K562 (cell line): ENCODE measurements around the gene GRIA4. TPM values are rescaled to one million over a fixed set of nuclear protein-coding genes. Genes with fewer than 3 reads are reported as not detected.

ENCODE experiments used
- ATAC-seq: fragments of 200-7000 bp; cut with Tn5 transposase; 3 replicates; pipeline ENCODE4 v1.9.1; 2020; ENCODE audit warnings: moderate library complexity
- BruUV-seq: library from RNA; stranded (reverse); fragments of 400-500 nt; replicated peaks from 2 replicates; lab custom pipeline; 2021; lab: Mats Ljungman, UMichigan
- CTCF ChIA-PET: fragments of 300-600 bp; formaldehyde crosslinking; extraction: SDS; loops from one replicate; lab custom pipeline; 2021; ENCODE audit warnings: low intra/inter-chr PET ratio; lab: Yijun Ruan, JAX
- POLR2A ChIA-PET: fragments of 300-600, 350-650 bp; sonication (Branson Sonifier 250); formaldehyde crosslinking; extraction: SDS; loops from one replicate; lab custom pipeline; 2021; ENCODE audit warnings: antibody characterized with exemption, inconsistent platforms; lab: Yijun Ruan, JAX
- DNase-seq, 4 experiments: peaks; one replicate each; pipeline versions ENCODE4 v3.0.0 to v3.0.0-alpha.2; 2011 to 2018; ENCODE audit warnings: low spot score in 3 of 4, mixed read lengths in 3 of 4; ENCODE audit errors: extremely low read depth in 1 of 4
- FAIRE-seq: peaks from 2 replicates; lab custom pipeline; 2011; peaks lifted over from hg19 to GRCh38; lab: Jason Lieb, UNC
- H2AFZ ChIP-seq: 2 replicates; pipeline ENCODE4 v1.6.0; 2011; ENCODE audit warnings: low read depth, low read length, control low read depth, inconsistent platforms
- H3K27ac ChIP-seq: fragments of 200-600 bp; 3 replicates; pipeline ENCODE4 v1.8.0; 2011; ENCODE audit warnings: low read depth, mild to moderate bottlenecking, control low read depth, inconsistent platforms, low read length, moderate library complexity, mixed read lengths; ENCODE audit errors: extremely low read depth
- H3K27me3 ChIP-seq, 2 experiments: fragments of 300-600 bp in 1 of 2; 2 replicates in 1 of 2; 3 replicates in 1 of 2; pipeline versions ENCODE4 v1.6.0 to v1.8.0; 2011; ENCODE audit warnings: inconsistent platforms in 2 of 2, low read length in 2 of 2, mild to moderate bottlenecking in 1 of 2, mixed read lengths in 1 of 2, moderate library complexity in 1 of 2; ENCODE audit not compliant: control insufficient read depth in 2 of 2, insufficient read depth in 2 of 2
- H3K36me3 ChIP-seq: fragments of 300-600 bp; 3 replicates; pipeline ENCODE4 v1.8.0; 2011; ENCODE audit warnings: mild to moderate bottlenecking, low read length, inconsistent platforms; ENCODE audit not compliant: control insufficient read depth, insufficient read depth
- H3K4me1 ChIP-seq, 2 experiments: fragments of 200-600 bp in 1 of 2; replicated peaks in 1 of 2; 2 replicates in 1 of 2; 3 replicates in 1 of 2; pipeline versions ENCODE4 v1.5.1 to v1.8.0; 2011; ENCODE audit warnings: inconsistent platforms in 2 of 2, low read length in 2 of 2, mild to moderate bottlenecking in 1 of 2, mixed read lengths in 1 of 2, moderate library complexity in 1 of 2; ENCODE audit not compliant: control insufficient read depth in 2 of 2, insufficient read depth in 2 of 2
- H3K4me2 ChIP-seq: 2 replicates; pipeline ENCODE4 v1.6.1; 2011; ENCODE audit warnings: low read length, control low read depth, inconsistent platforms, mixed read lengths; ENCODE audit not compliant: insufficient read depth
- H3K4me3 ChIP-seq: fragments of 200-600 bp; sonication (generic), shearing (Covaris generic); 2 replicates; pipeline ENCODE4 v1.5.1; 2016; ENCODE audit warnings: control low read depth, inconsistent platforms
- H3K79me2 ChIP-seq: fragments of 200-600 bp; 3 replicates; pipeline ENCODE4 v1.8.0; 2011; ENCODE audit warnings: low read length, inconsistent platforms; ENCODE audit not compliant: control insufficient read depth, insufficient read depth
- H3K9ac ChIP-seq, 2 experiments: 2 replicates each; pipeline versions ENCODE4 v1.6.0 to v1.6.1; 2011; ENCODE audit warnings: low read depth in 2 of 2, low read length in 2 of 2, control low read depth in 1 of 2, inconsistent platforms in 1 of 2, mild to moderate bottlenecking in 1 of 2, mixed read lengths in 1 of 2; ENCODE audit not compliant: insufficient read depth in 1 of 2
- H3K9me1 ChIP-seq: one replicate; pipeline ENCODE4 v1.6.0; 2011; ENCODE audit warnings: inconsistent platforms, mild to moderate bottlenecking, low read length, moderate library complexity; ENCODE audit not compliant: control insufficient read depth, insufficient read depth
- H3K9me3 ChIP-seq: replicated peaks from 2 replicates; pipeline ENCODE4 v1.5.1; 2011; ENCODE audit warnings: low read depth, low read length, inconsistent platforms; ENCODE audit not compliant: control insufficient read depth, insufficient read depth
- H4K20me1 ChIP-seq: replicated peaks from 2 replicates; pipeline ENCODE4 v1.6.1; 2011; ENCODE audit warnings: low read length, inconsistent platforms, mixed read lengths; ENCODE audit not compliant: control insufficient read depth, insufficient read depth
- CBX1 ChIP-seq: sonication (generic); IDR thresholded peaks from 2 replicates; pipeline ENCODE4 v1.6.1; 2016; ENCODE audit warnings: antibody characterized with exemption, low read depth, mild to moderate bottlenecking
- CREB3 ChIP-seq: fragments of 450-650 bp; conservative IDR thresholded peaks from 2 replicates; pipeline ENCODE4 v1.6.1; 2016; ENCODE audit warnings: missing genetic modification characterization, low read depth, mild to moderate bottlenecking, missing compliant biosample characterization, moderate library complexity
- E2F8 ChIP-seq: fragments of 450-650 bp; IDR thresholded peaks from 2 replicates; pipeline ENCODE4 v1.7.1; 2018; ENCODE audit warnings: mild to moderate bottlenecking, low read depth; ENCODE audit not compliant: partially characterized antibody
- FOS ChIP-seq: IDR thresholded peaks from 3 replicates; pipeline ENCODE4 v1.6.1; 2011; ENCODE audit not compliant: insufficient read length; ENCODE audit errors: extremely low read depth
- HNRNPK ChIP-seq: fragments of 200-400 bp; formaldehyde crosslinking; IDR thresholded peaks from one replicate; pipeline ENCODE4 v1.6.1; 2018; ENCODE audit warnings: mild to moderate bottlenecking, low read depth, low read length; ENCODE audit not compliant: poor library complexity, severe bottlenecking
- KDM1A ChIP-seq, 2 experiments: fragments of 450-650 bp; IDR thresholded peaks; 2 replicates each; pipeline ENCODE4 v1.6.1; 2016; ENCODE audit warnings: mild to moderate bottlenecking in 2 of 2
- MECOM ChIP-seq: fragments of 250-450 bp; sonication (Bioruptor Pico); IDR thresholded peaks from 2 replicates; pipeline ENCODE4 v1.8.0; 2022; ENCODE audit warnings: inconsistent platforms
- NELFE ChIP-seq: IDR thresholded peaks from 2 replicates; pipeline ENCODE4 v1.6.1; 2011; ENCODE audit warnings: mild to moderate bottlenecking; ENCODE audit not compliant: insufficient read depth, insufficient read length
- RBBP5 ChIP-seq: fragments of 200-600 bp; sonication (generic); IDR thresholded peaks from 2 replicates; pipeline ENCODE4 v1.6.1; 2012; ENCODE audit warnings: borderline replicate concordance, mild to moderate bottlenecking, low read length, control low read depth, inconsistent platforms; ENCODE audit not compliant: insufficient read depth, poor library complexity, severe bottlenecking
- SMARCB1 ChIP-seq: IDR thresholded peaks from 2 replicates; pipeline ENCODE4 v1.6.1; 2011; ENCODE audit warnings: improper control_type of control experiment, low read depth; ENCODE audit not compliant: insufficient read length
- USF1 ChIP-seq: sonication (generic); formaldehyde crosslinking; IDR thresholded peaks from 2 replicates; pipeline ENCODE4 v1.9.0; 2022; ENCODE audit warnings: mild to moderate bottlenecking, missing genetic modification reagents
- ZC3H4 ChIP-seq: sonication (generic); formaldehyde crosslinking; IDR thresholded peaks from 2 replicates; pipeline ENCODE4 v1.9.0; 2021; ENCODE audit warnings: missing genetic modification reagents, borderline replicate concordance
- ZNF23 ChIP-seq: fragments of 250-450 bp; sonication (Bioruptor Pico); IDR thresholded peaks from 2 replicates; pipeline ENCODE4 v1.4.0; 2020; ENCODE audit warnings: mild to moderate bottlenecking
- ZNF277 ChIP-seq: fragments of 250-450 bp; sonication (Bioruptor Pico); IDR thresholded peaks from 2 replicates; pipeline ENCODE4 v1.8.0; 2022; ENCODE audit warnings: inconsistent platforms, mild to moderate bottlenecking, moderate library complexity, borderline replicate concordance
- ZNF75A ChIP-seq: fragments of 450-650 bp; formaldehyde crosslinking; IDR thresholded peaks from 2 replicates; pipeline ENCODE4 v1.4.0; 2020; ENCODE audit warnings: mild to moderate bottlenecking
- ZNF766 ChIP-seq: fragments of 200-800 bp; sonication (Bioruptor generic); conservative IDR thresholded peaks from 2 replicates; pipeline ENCODE4 v1.6.1; 2016; ENCODE audit warnings: missing genetic modification characterization, missing compliant biosample characterization
- ZNF778 ChIP-seq: fragments of 450-650 bp; formaldehyde crosslinking; IDR thresholded peaks from 2 replicates; pipeline ENCODE4 v1.4.0; 2020; ENCODE audit warnings: mild to moderate bottlenecking, moderate library complexity
- WGBS: fragments of 100-300 bp; shearing (Covaris generic); methylation state at CpG from one replicate; pipeline ENCODE4 v1.1.6; 2016; ENCODE audit warnings: low coverage, mixed read lengths; ENCODE audit not compliant: insufficient coverage; ENCODE audit errors: missing lambda C conversion rate; 5-methylcytosine and 5-hydroxymethylcytosine counted together
- in situ Hi-C: fragments of 300-500 bp; cut with MboI; formaldehyde crosslinking; loops from 4 replicates; pipeline ENCODE4 v1.15.0; 2018; ENCODE audit warnings: inconsistent platforms, mixed read lengths
- intact Hi-C: fragments of 100-400 bp; cut with micrococcal nuclease; formaldehyde crosslinking; loops from 2 replicates; pipeline ENCODE4 v1.14.2; 2022
- polyA plus RNA-seq, 8 experiments: library from polyadenylated mRNA; depleted of rRNA in 4 of 8; stranded (reverse) in 5 of 8; unstranded in 3 of 8; fragments of >200 nt; fragmentation: Nextera tagmentation in 2 of 8; fragmentation: Illumina TruSeq in 1 of 8; extraction: Ambion mirVana in 2 of 8; extraction: Trizol in 1 of 8; gene quantifications; 2 replicates each; pipeline versions ENCODE4 v1.2.1 to v1.2.3, GENCODE V29; 2011 to 2014; ENCODE audit warnings: inconsistent platforms in 1 of 8, missing spikeins in 1 of 8
- total RNA-seq, 7 experiments: library from RNA; depleted of rRNA in 6 of 7; stranded (reverse); fragments of >200 nt in 6 of 7; fragmentation: Illumina TruSeq in 2 of 7; extraction: Trizol in 2 of 7; gene quantifications; 2 replicates each; pipeline versions ENCODE4 v1.2.1 to v1.2.3, GENCODE V29; 2011 to 2021; ENCODE audit warnings: low replicate concordance in 1 of 7

GRIA4 gene
- total and polyA plus RNA-seq, 9 of the 15 experiments (the other 6 are each of a cell fraction or from before 2014, with no cell fraction given), result not detected

- BruUV-seq, result no TSS peak
- no peaks in the 10 kb centered on the region for H3K4me1 ChIP-seq
- H3K9me3 ChIP-seq, result no peaks in the 10 kb centered on the region; the same call in 1 of the 2 replicates
- no peaks in the 10 kb centered on the region for H3K27me3 ChIP-seq
- H3K4me2 ChIP-seq, result no peak overlapping the region
- no peaks in the 10 kb centered on the region for H3K36me3 ChIP-seq
- WGBS, result 2% methylated on average over 3 of the region's 3 CpGs
- POLR2A ChIA-PET, result no interaction called here
- no peak overlapping the region for H3K27ac ChIP-seq
- H2AFZ ChIP-seq, result no peak overlapping the region
- no peak overlapping the region for H3K4me3 ChIP-seq
- no peak overlapping the region for H3K9ac ChIP-seq
- ATAC-seq (no peak), DNase-seq (no peak), FAIRE-seq (no peak)
- H3K79me2 ChIP-seq, result no peaks in the 10 kb centered on the region
- in situ Hi-C loops, result no loop called here
- H4K20me1 ChIP-seq, result no peaks in the 10 kb centered on the region
- intact Hi-C loops, result no loop called here
- H3K9me1 ChIP-seq, result no peaks in the 10 kb centered on the region
- CTCF ChIA-PET, result no interaction called here
- TF ChIP-seq ZNF778 (CRISPR knock-in tag) (no peak), KDM1A (IDR thresholded peaks at IDR 0.05) (no peak), ZNF75A (no peak), E2F8 (no peak), FOS (no peak), ZC3H4 (CRISPR knock-in tag) (no peak), HNRNPK (no peak), RBBP5 (no peak), CREB3 (tag) (no peak), USF1 (no peak), ZNF23 (CRISPR knock-in tag) (no peak), MECOM (no peak), NELFE (no peak), SMARCB1 (no peak), ZNF766 (no peak), ZNF277 (CRISPR knock-in tag) (no peak), CBX1 (no peak)
These were observed 247.1 kb downstream of the GRIA4 start for GRCh38 chr11:105856954-105857353.
